Muscle of back (tissue), 11 donors: ENCODE measurements around the gene ELK4. TPM values are rescaled to one million over a fixed set of nuclear protein-coding genes. Genes with fewer than 3 reads are reported as not detected.
"Not testable (repeated sequence)": the region's sequence is repeated elsewhere in the genome, so short reads cannot be mapped to it uniquely, and the experiment has no call there.

Source experiments
- DNase-seq, 3 donors: peaks; one replicate each; pipeline versions ENCODE4 v3.0.0 to v3.0.0-alpha.2; 2013
- polyA plus RNA-seq, 10 donors: library from polyadenylated mRNA; unstranded; fragments of 120-200 nt; gene quantifications; one replicate each; pipeline ENCODE4 v1.2.1, GENCODE V29; 2013; ENCODE audit not compliant: insufficient read length in 10 of 10

ELK4 gene
- polyA plus RNA-seq, 10 donors, result 12.2 to 24.7 (median 17.6) TPM

- DNase-seq, result no peak
These were observed 34.8 kb upstream of the ELK4 start for GRCh38 chr1:205666372-205667166.

GRCh38 chr1:205665201-205666045 lies 33.6 kb upstream of the ELK4 start:
- DNase-seq, result no peak

- no peak for DNase-seq
These were observed 32.7 kb upstream of the ELK4 start for GRCh38 chr1:205664399-205665017.

- no peak for DNase-seq
These were observed 31.6 kb upstream of the ELK4 start for GRCh38 chr1:205663286-205663936.

GRCh38 chr1:205662791-205663190 lies 31.0 kb upstream of the ELK4 start:
- DNase-seq, result no peak

- no peak for DNase-seq
These were observed 30.4 kb upstream of the ELK4 start for GRCh38 chr1:205662135-205662738.

GRCh38 chr1:205661429-205662134 lies 29.8 kb upstream of the ELK4 start:
- DNase-seq, result no peak

- DNase-seq, result no peak
These were observed 28.6 kb upstream of the ELK4 start for GRCh38 chr1:205660361-205660760.

GRCh38 chr1:205658943-205659581 lies 27.3 kb upstream of the ELK4 start:
- peak; percentile 51 to 87 (median 83) for DNase-seq

GRCh38 chr1:205656236-205656635 lies 24.4 kb upstream of the ELK4 start:
- DNase-seq, result no peak

GRCh38 chr1:205652984-205653383 lies 21.2 kb upstream of the ELK4 start:
- no peak for DNase-seq

- DNase-seq, result no peak
These were observed 18.4 kb upstream of the ELK4 start for GRCh38 chr1:205650241-205650640.

GRCh38 chr1:205645519-205645918 lies 13.7 kb upstream of the ELK4 start:
- DNase-seq, result no peak

- DNase-seq, result no peak
These were observed 11.0 kb upstream of the ELK4 start for GRCh38 chr1:205642679-205643307.

GRCh38 chr1:205639567-205639966 lies 7.8 kb upstream of the ELK4 start:
- no peak for DNase-seq

- no peak for DNase-seq
These were observed 6.2 kb upstream of the ELK4 start for GRCh38 chr1:205637854-205638468.

- DNase-seq, result peak in 1 of 3 donors; percentile 61
These were observed 4.9 kb upstream of the ELK4 start for GRCh38 chr1:205636732-205637131.

- DNase-seq, result not testable (repeated sequence)
These were observed 4.3 kb upstream of the ELK4 start for GRCh38 chr1:205636138-205636530.

GRCh38 chr1:205633421-205633976 lies 1.7 kb upstream of the ELK4 start:
- peak in 2 of 3 donors; percentile 8 to 25 for DNase-seq
